IMR-90 (cell line): Measurements from ENCODE around the gene KIF13A. TPM values are rescaled to one million over a fixed set of nuclear protein-coding genes. Genes with fewer than 3 reads are reported as not detected.

Source experiments
- ATAC-seq: fragments of 200-7000 bp; cut with Tn5 transposase; 2 replicates; pipeline ENCODE4 v1.9.1; 2020; ENCODE audit warnings: low read depth, mild to moderate bottlenecking, moderate library complexity
- BruUV-seq: library from RNA; stranded (reverse); fragments of 400-500 nt; replicated peaks from 2 replicates; lab custom pipeline; 2021; lab: Mats Ljungman, UMichigan
- CTCF ChIA-PET: fragments of 300-600 bp; formaldehyde crosslinking; extraction: SDS; loops from one replicate; lab custom pipeline; 2021; ENCODE audit warnings: antibody characterized with exemption; lab: Yijun Ruan, JAX
- POLR2A ChIA-PET: fragments of 300-600 bp; sonication (Branson Sonifier 250); formaldehyde crosslinking; loops from one replicate; lab custom pipeline; 2022; ENCODE audit warnings: antibody characterized with exemption; ENCODE audit not compliant: unreplicated experiment; lab: Charles Lee
- DNase-seq: peaks from one replicate; pipeline ENCODE4 v3.0.0; 2013
- H2AFZ ChIP-seq: replicated peaks from 2 replicates; pipeline ENCODE3; 2013; ENCODE audit warnings: low read length, mild to moderate bottlenecking; ENCODE audit not compliant: poor library complexity
- H2AK5ac ChIP-seq: 2 replicates; pipeline ENCODE4 v1.6.1; 2013; ENCODE audit warnings: low read depth, low read length, inconsistent platforms
- H2AK9ac ChIP-seq: replicated peaks from 2 replicates; pipeline ENCODE3; 2013; ENCODE audit warnings: mild to moderate bottlenecking, low read depth, low read length, moderate library complexity; ENCODE audit not compliant: poor library complexity
- H2BK120ac ChIP-seq: 2 replicates; pipeline ENCODE4 v1.6.1; 2013; ENCODE audit warnings: low read depth, low read length, inconsistent platforms
- H2BK15ac ChIP-seq: 3 replicates; pipeline ENCODE4 v1.6.1; 2013; ENCODE audit warnings: low read depth, low read length, inconsistent platforms
- H2BK20ac ChIP-seq: 2 replicates; pipeline ENCODE4 v1.6.1; 2013; ENCODE audit warnings: low read depth, mild to moderate bottlenecking, inconsistent platforms, low read length, moderate library complexity
- H2BK5ac ChIP-seq: 2 replicates; pipeline ENCODE4 v1.6.1; 2013; ENCODE audit warnings: mild to moderate bottlenecking, low read depth, low read length, inconsistent platforms; ENCODE audit not compliant: poor library complexity, severe bottlenecking
- H3K14ac ChIP-seq: replicated peaks from 2 replicates; pipeline ENCODE4 v1.6.1; 2013; ENCODE audit warnings: low read depth, low read length, inconsistent platforms
- H3K18ac ChIP-seq: 2 replicates; pipeline ENCODE4 v1.6.1; 2013; ENCODE audit warnings: low read depth, low read length, control low read depth
- H3K23ac ChIP-seq: 2 replicates; pipeline ENCODE4 v1.6.1; 2013; ENCODE audit warnings: low read depth, low read length, inconsistent platforms
- H3K27ac ChIP-seq: 2 replicates; pipeline ENCODE4 v1.5.1; 2013; ENCODE audit warnings: mild to moderate bottlenecking, control low read depth, low read length; ENCODE audit not compliant: insufficient read depth
- H3K27me3 ChIP-seq: 2 replicates; pipeline ENCODE4 v1.6.1; 2013; ENCODE audit warnings: low read length; ENCODE audit not compliant: control insufficient read depth, insufficient read depth
- H3K36me3 ChIP-seq: 2 replicates; pipeline ENCODE4 v1.6.1; 2013; ENCODE audit warnings: low read length, mixed read lengths; ENCODE audit not compliant: control insufficient read depth, insufficient read depth
- H3K4ac ChIP-seq: 2 replicates; pipeline ENCODE4 v1.6.1; 2013; ENCODE audit warnings: low read depth, low read length, inconsistent platforms
- H3K4me1 ChIP-seq: 2 replicates; pipeline ENCODE4 v1.6.1; 2013; ENCODE audit warnings: low read length, mixed read lengths; ENCODE audit not compliant: control insufficient read depth, insufficient read depth
- H3K4me2 ChIP-seq: 2 replicates; pipeline ENCODE4 v1.6.1; 2013; ENCODE audit warnings: low read depth, mild to moderate bottlenecking, control low read depth, low read length, moderate library complexity
- H3K4me3 ChIP-seq: 2 replicates; pipeline ENCODE4 v1.5.1; 2013; ENCODE audit warnings: low read depth, mild to moderate bottlenecking, control low read depth, low read length, moderate library complexity; ENCODE audit not compliant: insufficient read depth
- H3K56ac ChIP-seq: 2 replicates; pipeline ENCODE4 v1.6.1; 2013; ENCODE audit warnings: low read length, inconsistent platforms; ENCODE audit not compliant: insufficient read depth; ENCODE audit errors: extremely low read depth
- H3K79me1 ChIP-seq, 2 experiments: 2 replicates each; pipeline ENCODE4 v1.6.1; 2013; ENCODE audit warnings: low read length in 2 of 2, inconsistent platforms in 1 of 2, low read depth in 1 of 2
- H3K9ac ChIP-seq: 2 replicates; pipeline ENCODE4 v1.6.1; 2013; ENCODE audit warnings: low read depth, low read length, control low read depth
- H3K9me1 ChIP-seq: 2 replicates; pipeline ENCODE4 v1.6.1; 2013; ENCODE audit warnings: low read length, inconsistent platforms; ENCODE audit not compliant: insufficient read depth
- H3K9me3 ChIP-seq: 2 replicates; pipeline ENCODE4 v1.6.1; 2013; ENCODE audit warnings: low read length; ENCODE audit not compliant: control insufficient read depth, insufficient read depth
- H4K20me1 ChIP-seq: 2 replicates; pipeline ENCODE4 v1.6.1; 2013; ENCODE audit warnings: low read length, inconsistent platforms; ENCODE audit not compliant: insufficient read depth
- H4K5ac ChIP-seq: 2 replicates; pipeline ENCODE4 v1.6.1; 2013; ENCODE audit warnings: mild to moderate bottlenecking, low read depth, low read length, control low read depth
- H4K8ac ChIP-seq, 2 experiments: 2 replicates each; pipeline ENCODE4 v1.6.1; 2013; ENCODE audit warnings: low read depth in 2 of 2, low read length in 2 of 2, control low read depth in 1 of 2, inconsistent platforms in 1 of 2
- H4K91ac ChIP-seq: 2 replicates; pipeline ENCODE4 v1.6.1; 2013; ENCODE audit warnings: low read depth, low read length, inconsistent platforms; ENCODE audit not compliant: insufficient read depth
- CEBPB ChIP-seq: IDR thresholded peaks from 2 replicates; pipeline ENCODE4 v1.6.1; 2012; ENCODE audit warnings: low read depth, low read length, improper control_type of control experiment
- CHD1 ChIP-seq: IDR thresholded peaks from 2 replicates; pipeline ENCODE4 v1.6.1; 2012; ENCODE audit warnings: low read depth, low read length, improper control_type of control experiment
- FOS ChIP-seq: fragments of 150-350 bp; IDR thresholded peaks from 2 replicates; pipeline ENCODE4 v1.6.1; 2016; ENCODE audit warnings: low read depth, low read length
- MAFK ChIP-seq: IDR thresholded peaks from 2 replicates; pipeline ENCODE4 v1.6.1; 2012; ENCODE audit warnings: low read depth, low read length, improper control_type of control experiment
- NFE2L2 ChIP-seq: fragments of 150-350 bp; IDR thresholded peaks from 2 replicates; pipeline ENCODE4 v1.6.1; 2016; ENCODE audit warnings: low read depth, mild to moderate bottlenecking, low read length
- RCOR1 ChIP-seq: IDR thresholded peaks from 2 replicates; pipeline ENCODE4 v1.6.1; 2012; ENCODE audit warnings: mild to moderate bottlenecking, low read length, improper control_type of control experiment; ENCODE audit not compliant: insufficient replicate concordance
- RFX5 ChIP-seq: IDR thresholded peaks from 2 replicates; pipeline ENCODE4 v1.8.0; 2012; ENCODE audit warnings: low read depth, mild to moderate bottlenecking, low read length, moderate library complexity
- WGBS, 2 experiments: methylation state at CpG; one replicate each; pipeline versions ENCODE4 v1.1.5 to v1.1.7; 2013; ENCODE audit warnings: missing lambda C conversion rate in 2 of 2; ENCODE audit not compliant: insufficient read length in 1 of 2; ENCODE audit errors: extremely low coverage in 2 of 2; 5-methylcytosine and 5-hydroxymethylcytosine counted together
- dilution Hi-C: fragments of 300-500 bp; cut with HindIII; formaldehyde crosslinking; loops from one replicate; pipeline ENCODE4 v1.14.3; 2018; ENCODE audit warnings: low sequenced_read_pairs; ENCODE audit not compliant: unreplicated experiment
- in situ Hi-C: fragments of 300-500 bp; cut with MboI; formaldehyde crosslinking; loops from 3 replicates; pipeline ENCODE4 v1.14.3; 2019; ENCODE audit warnings: low sequenced_read_pairs, inconsistent platforms, mixed read lengths
- intact Hi-C: fragments of 100-400 bp; cut with micrococcal nuclease; formaldehyde crosslinking; loops from 2 replicates; pipeline ENCODE4 v1.10.0; 2022
- polyA plus RNA-seq, 3 experiments: library from polyadenylated mRNA; depleted of rRNA; stranded (reverse); fragments of >200 nt; gene quantifications; 2 replicates each; pipeline ENCODE4 v1.2.3, GENCODE V29; 2012; ENCODE audit warnings: low replicate concordance in 1 of 3
- total RNA-seq: library from RNA; depleted of rRNA; stranded (reverse); fragments of >200 nt; gene quantifications from 2 replicates; pipeline ENCODE4 v1.2.3, GENCODE V29; 2012
- TF ChIP-seq, protein P1 (sequence below): conservative IDR thresholded peaks from 2 replicates; pipeline ENCODE4 v1.5.1; 2012; ENCODE audit warnings: mild to moderate bottlenecking, low read depth, low read length, improper control_type of control experiment
- TF ChIP-seq, protein P2 (sequence below): fragments of 150-350 bp; IDR thresholded peaks from 2 replicates; pipeline ENCODE4 v1.6.1; 2016; ENCODE audit warnings: low read depth, mild to moderate bottlenecking, low read length, moderate library complexity, borderline replicate concordance

KIF13A gene
- total and polyA plus RNA-seq, 2 of the 4 experiments (the other 2 are of a cell fraction) = 23.3 to 51.8 TPM

DNA sequence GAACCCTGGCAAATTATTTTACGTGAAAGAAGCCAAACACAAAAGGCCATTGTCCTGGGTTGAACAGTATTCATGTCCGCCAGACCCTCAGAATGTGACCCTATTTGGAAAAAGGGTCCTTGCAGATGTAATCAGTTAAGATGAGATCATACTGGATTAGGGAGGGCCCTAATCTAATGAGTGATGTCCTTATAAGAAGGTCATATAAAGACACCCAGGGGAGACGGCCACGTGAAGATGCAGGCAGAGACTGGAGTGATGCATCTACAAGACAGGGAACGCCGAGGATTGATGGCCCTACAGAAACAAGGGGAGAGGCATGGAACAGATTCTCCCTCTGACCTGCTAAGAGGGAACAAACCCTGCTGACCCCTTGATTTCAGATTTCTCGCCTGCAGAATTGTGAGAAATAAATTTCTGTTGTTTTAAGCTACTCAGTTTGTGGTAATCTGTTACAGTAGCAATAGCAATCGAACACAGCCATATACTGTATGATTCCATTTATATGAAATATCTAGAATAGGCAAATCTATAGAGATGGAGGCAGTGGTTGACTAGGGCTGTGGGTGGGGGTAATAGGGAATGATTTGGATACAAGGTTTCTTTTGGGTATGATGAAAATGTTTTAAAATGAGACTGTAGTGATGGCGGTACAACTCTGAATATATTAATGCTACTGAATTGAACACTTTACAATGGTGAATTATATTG is 147.8 kb downstream of the KIF13A start (continued):
- TF ChIP-seq NFE2L2 = no peak

DNA sequence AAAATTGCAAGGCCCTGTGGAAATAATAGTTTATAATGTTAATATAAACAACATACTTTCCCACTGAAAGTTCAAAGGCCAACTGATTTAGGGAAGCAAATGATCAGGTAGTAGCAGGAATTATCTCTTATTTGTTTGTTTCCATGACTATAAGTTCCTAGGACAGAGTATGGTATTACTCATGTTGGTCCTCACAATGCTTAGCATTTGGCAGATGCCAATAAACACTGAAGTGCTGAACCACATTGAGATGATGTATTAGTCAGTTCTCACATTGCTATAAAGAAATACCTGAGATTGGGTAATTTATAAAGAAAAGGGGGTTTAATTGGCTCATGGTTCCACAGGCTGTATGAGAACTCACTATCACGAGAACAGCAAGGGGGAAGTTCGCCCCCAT is 151.1 kb downstream of the KIF13A start:
- dilution Hi-C loops = no loop called here
- POLR2A ChIA-PET = no interaction called here
- no peak overlapping the region for H3K27ac ChIP-seq

More for the DNA sequence above, 151.1 kb downstream of the KIF13A start:
- Histone ChIP-seq H2AK5ac (no peak overlapping the region), H4K8ac (no peak overlapping the region), H2BK120ac (no peak overlapping the region), H3K4me1 (peaks cover under 1% of the 10 kb centered on the region), H3K9me3 (no peaks in the 10 kb centered on the region), H3K4me3 (no peak overlapping the region), H3K9me1 (peaks cover under 1% of the 10 kb centered on the region), H3K9ac (no peak overlapping the region), H3K23ac (no peak overlapping the region), H3K56ac (no peak overlapping the region), H3K14ac (no peak overlapping the region), H4K20me1 (no peaks in the 10 kb centered on the region), H3K4ac (0 out of 2 replicates have a peak overlapping the region, but pooled peaks have one; percentile 24), H3K36me3 (peaks cover 15% of the 10 kb centered on the region), H3K18ac (no peak overlapping the region), H3K4me2 (no peak overlapping the region), H2AK9ac (no peak overlapping the region), H2AFZ (no peak overlapping the region), H2BK15ac (no peak overlapping the region), H3K79me1 (peaks cover 5 to 24% of the 10 kb centered on the region in 2 experiments; a peak in 3 of 4 replicates), H4K5ac (no peak overlapping the region), H3K27me3 (no peaks in the 10 kb centered on the region), H4K91ac (no peak overlapping the region), H2BK20ac (no peak overlapping the region), H2BK5ac (no peak overlapping the region)
- CTCF ChIA-PET = no interaction called here
- in situ Hi-C loops = loop anchor here (5.0 to 10.0 kb wide), 2 partner anchors 149 to 286 kb away; partner anchors contain the start of genes KIF13A and NHLRC1
- no CpG with 5 or more reads among the region's 2 CpGs for WGBS, 2 experiments
- BruUV-seq = no TSS peak
- no peak for TF ChIP-seq RFX5
- TF ChIP-seq MAFK = no peak
- no peak for TF ChIP-seq CHD1
- TF ChIP-seq CEBPB = no peak
- no peak for TF ChIP-seq RCOR1
- no peak for TF ChIP-seq FOS
- TF ChIP-seq, protein P1, sequence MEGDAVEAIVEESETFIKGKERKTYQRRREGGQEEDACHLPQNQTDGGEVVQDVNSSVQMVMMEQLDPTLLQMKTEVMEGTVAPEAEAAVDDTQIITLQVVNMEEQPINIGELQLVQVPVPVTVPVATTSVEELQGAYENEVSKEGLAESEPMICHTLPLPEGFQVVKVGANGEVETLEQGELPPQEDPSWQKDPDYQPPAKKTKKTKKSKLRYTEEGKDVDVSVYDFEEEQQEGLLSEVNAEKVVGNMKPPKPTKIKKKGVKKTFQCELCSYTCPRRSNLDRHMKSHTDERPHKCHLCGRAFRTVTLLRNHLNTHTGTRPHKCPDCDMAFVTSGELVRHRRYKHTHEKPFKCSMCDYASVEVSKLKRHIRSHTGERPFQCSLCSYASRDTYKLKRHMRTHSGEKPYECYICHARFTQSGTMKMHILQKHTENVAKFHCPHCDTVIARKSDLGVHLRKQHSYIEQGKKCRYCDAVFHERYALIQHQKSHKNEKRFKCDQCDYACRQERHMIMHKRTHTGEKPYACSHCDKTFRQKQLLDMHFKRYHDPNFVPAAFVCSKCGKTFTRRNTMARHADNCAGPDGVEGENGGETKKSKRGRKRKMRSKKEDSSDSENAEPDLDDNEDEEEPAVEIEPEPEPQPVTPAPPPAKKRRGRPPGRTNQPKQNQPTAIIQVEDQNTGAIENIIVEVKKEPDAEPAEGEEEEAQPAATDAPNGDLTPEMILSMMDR = no peak
- TF ChIP-seq, protein P2, sequence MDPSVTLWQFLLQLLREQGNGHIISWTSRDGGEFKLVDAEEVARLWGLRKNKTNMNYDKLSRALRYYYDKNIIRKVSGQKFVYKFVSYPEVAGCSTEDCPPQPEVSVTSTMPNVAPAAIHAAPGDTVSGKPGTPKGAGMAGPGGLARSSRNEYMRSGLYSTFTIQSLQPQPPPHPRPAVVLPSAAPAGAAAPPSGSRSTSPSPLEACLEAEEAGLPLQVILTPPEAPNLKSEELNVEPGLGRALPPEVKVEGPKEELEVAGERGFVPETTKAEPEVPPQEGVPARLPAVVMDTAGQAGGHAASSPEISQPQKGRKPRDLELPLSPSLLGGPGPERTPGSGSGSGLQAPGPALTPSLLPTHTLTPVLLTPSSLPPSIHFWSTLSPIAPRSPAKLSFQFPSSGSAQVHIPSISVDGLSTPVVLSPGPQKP = no peak
- TF ChIP-seq NFE2L2 = no peak
- ATAC-seq (no peak), DNase-seq (no peak)
- intact Hi-C loops = loop anchor here (5.0 kb wide), 1 partner anchor 666 kb away; no protein-coding TSS in a partner anchor
